HG02870 (cell line): Measurements from ENCODE around the gene HNRNPA1L2.
"Not testable (repeated sequence)": the region's sequence is repeated elsewhere in the genome, so short reads cannot be mapped to it uniquely, and the experiment has no call there.

Experiments used
- ATAC-seq: cut with Tn5 transposase; IDR thresholded peaks from one replicate; pipeline ENCODE4 v1.9.1; 2021; ENCODE audit warnings: mild to moderate bottlenecking, moderate library complexity; ENCODE audit not compliant: unreplicated experiment

Gene HNRNPA1L2

DNA sequence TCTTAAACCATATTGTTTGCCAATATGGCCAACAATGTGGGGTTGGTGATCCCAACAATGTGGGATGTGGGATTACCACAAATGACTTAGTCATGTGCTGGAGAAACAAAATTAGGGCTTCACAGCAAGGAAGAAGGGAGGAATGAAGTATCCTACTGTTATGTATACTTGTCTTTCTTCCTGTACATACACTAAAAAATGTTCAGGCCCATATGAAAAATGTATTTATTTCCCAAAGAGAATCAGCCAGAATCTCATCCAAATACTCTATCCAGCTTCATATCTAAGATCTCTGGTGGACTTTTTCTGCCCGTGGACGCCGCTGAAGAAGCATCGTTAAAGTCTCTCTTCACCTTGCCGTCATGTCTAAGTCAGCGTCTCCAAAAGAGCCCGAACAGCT is at the start of gene HNRNPA1L2:
TSS of gene HNRNPA1L2 (plus strand) at position 301 of the 400 bp plus-strand sequence. CDS start at position 363, 62 bp downstream.
- no peak for ATAC-seq

DNA sequence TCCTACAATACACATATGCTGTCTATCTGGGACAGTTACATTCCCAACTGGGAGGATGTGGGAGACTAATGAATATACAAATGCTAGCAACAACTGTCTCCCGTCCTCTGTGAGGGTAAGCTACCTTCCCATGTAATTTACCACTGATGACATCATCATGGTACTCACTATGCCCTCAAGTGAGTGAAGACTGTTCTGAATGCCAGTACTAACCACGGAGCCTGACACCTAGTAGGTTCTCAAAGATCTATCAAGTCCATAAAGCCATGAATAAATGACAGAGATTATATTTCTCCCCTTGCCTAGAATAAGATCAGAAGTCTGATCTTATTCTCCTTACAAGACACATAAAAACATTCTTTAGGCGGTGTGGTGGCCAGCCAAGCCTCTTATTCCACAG is 49.1 kb upstream of the HNRNPA1L2 start:
- not testable (repeated sequence) for ATAC-seq

DNA sequence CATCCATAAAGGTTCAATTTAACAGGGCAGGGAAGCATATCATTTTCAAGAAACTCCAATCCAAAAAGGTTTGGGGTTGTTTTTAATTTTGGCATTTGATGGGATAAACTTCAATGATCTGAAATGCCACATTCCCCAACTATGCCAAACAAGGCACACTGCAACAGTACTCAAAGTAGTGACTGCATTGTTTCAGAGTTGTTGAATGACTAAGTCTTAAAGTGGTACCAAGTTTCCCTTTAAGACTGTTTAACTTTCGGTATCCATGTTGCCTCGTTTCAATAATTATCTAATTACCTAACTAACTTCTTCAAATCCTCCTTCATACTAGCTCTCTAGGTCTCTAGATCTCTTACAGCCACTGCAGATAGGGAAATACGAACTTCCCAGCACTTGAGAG is 48.4 kb upstream of the HNRNPA1L2 start:
- ATAC-seq, result peak; percentile 65

DNA sequence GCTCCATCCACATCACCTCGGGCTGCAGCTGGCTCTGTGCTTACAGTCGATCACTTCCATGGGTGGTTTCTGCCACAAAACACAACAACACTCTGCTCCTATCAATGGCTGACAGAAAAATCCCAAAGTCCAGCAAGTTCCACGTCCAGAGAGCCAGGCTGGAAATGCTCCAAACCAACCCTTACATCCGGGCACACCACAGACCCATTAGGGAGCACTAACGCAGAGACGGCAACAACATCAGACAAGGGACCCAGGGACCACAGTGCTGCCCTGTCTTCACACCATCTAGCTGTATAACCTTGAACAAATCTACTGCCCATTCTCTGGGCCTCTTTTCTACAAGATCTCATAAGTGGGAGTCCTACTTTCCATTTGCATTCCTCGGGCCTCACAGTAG is 47.9 kb upstream of the HNRNPA1L2 start:
- ATAC-seq, result not testable (repeated sequence)

DNA sequence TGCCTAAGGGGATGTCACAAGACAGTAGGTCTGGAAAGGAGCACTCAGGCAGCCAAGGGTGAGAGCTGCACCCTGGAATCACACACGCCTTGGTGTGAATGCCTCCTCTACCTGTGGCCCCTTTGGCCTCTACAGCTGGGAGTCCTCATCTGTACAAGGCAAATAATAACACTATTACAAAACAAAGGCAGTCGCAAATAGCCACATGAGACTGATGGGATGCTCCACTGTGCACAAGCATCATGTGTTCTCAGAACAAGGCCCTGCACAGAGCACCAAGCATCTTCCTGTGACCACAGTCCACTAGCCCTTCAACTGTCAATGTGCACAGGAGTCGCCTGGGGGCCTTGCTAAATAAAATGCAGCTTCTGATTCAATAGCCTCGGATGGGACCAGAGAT is 44.6 kb upstream of the HNRNPA1L2 start:
- no peak for ATAC-seq

DNA sequence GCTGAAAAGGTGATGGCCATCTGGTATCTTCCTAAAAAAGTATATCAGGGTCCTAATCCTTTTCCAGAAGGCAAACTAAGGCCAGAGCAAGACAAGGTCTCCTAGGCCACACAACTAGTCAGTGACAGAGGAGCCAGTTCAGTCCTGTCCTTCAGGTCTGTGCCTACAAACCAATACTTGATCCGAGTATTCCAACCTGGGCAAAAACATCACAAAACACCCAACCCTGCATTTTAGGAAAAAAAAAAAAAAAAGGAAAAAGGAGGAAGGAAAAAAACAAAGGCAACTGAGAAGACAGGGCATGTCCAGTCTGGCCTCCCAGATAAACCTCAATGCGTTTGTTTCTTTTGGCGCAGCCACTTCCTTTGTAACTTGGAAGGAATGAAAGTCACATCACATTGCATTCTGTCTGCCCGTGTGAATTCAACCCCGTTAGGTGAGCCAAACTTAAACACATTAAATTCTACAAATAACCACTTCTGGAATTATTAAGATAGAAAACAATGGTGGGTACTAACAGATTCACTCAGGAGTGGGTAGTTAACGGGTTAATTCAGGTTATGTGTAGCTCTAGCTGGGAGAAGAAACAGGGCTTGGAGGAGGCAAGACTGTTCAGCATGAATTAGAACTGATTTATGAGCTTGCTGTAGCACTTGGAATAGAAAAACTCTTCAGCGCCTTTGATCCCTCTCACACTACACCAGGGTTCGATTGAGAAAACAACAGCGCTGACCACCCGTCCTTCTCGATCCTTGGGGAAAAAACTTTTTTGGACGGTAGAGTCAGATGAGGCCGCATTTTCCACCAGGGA is 43.0 kb upstream of the HNRNPA1L2 start:
- peak; percentile 23 for ATAC-seq

DNA sequence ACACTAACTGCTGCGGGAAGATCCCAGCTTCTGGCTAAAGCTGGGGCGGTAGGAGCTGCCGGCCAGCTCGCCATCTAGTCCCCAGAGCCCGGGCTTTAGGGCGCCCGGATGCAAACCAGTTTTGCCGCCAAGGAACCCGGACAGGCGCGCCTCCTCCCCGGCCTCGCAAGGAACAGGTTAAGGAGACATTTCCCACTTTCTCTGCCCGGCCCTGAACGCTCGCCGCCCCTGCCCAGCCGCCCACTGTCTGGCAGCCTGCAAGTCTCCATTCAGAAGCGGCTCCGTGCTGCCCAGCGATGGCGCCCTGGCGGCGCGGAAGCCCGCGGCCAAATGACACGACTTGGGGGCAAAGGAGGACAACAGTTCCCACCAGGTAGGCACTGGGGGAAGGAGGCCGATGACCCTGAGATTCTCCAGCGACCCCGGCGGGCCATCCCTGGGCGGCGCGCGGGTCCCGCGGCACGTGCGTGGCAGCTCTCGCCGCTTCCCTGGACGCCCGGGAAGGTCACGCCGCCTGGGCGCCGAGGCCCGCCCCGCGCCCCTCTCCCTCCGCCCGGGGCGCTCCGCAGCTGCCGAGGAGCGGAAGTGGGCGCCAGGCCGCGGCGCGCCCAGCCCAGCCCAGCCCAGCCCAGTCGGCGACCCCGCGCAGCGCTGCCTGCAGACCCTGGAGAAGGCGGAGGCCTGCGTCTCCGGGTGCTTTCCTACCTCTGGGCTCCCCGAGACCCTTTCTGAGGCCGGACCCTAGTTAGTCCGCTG is 42.2 kb upstream of the HNRNPA1L2 start:
- peak; percentile 65 for ATAC-seq

DNA sequence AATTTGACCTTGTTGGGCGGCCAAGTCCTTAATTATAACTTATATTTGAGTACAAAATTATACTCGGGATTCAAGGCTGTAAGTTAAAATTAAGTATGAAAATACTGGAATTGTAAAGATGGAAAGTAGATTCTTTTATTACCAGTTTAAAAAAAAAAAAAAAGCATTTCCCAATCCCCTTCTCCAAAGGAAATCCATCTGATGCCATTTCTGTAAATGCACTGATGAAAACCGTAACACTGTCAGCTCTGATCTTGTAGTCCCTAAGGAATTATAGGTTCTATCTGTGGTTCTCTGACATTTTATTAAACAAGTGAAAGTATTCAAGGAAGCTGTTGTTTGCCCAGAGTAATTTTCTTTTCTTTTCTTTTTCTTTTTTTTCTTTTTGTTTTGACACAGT is 41.6 kb upstream of the HNRNPA1L2 start:
- ATAC-seq, result no peak

DNA sequence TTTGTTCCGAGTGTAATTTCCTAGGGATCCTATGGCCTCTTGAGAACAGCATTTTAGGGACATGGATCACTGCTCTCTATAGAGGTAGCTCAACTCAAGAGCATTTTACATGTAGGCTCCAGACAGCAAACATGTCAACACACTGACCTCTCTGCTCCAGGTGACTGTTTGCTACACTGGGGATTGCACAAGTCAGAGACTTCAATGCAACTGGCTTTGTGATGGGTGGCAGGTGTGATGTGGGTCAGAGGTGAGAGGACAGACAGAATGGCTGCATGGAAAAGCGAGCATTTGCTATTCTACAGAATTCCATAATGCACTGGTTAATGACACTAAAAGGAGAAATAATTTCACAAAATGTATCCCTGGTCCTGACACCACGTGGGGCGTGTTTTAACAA is 38.9 kb upstream of the HNRNPA1L2 start:
- not testable (repeated sequence) for ATAC-seq

DNA sequence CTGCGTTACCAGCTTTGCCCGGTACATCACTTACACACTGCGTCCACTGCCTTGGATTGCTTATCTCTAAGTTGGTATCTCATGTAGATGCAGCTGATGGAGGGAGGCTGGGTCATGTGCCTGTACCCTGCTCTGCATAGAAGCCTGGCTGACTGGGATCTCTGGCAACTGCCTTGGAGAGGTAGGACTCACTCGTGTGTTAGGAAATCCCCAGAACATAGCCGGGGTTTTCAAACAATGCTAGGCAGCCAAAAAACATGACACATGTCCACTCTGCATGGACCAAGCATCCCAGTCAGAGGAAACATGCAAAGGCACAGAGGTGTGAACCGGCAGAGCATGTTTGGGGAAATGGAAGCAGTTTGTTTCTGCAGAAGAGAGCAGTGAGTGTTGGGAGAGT is 36.1 kb upstream of the HNRNPA1L2 start:
- not testable (repeated sequence) for ATAC-seq

DNA sequence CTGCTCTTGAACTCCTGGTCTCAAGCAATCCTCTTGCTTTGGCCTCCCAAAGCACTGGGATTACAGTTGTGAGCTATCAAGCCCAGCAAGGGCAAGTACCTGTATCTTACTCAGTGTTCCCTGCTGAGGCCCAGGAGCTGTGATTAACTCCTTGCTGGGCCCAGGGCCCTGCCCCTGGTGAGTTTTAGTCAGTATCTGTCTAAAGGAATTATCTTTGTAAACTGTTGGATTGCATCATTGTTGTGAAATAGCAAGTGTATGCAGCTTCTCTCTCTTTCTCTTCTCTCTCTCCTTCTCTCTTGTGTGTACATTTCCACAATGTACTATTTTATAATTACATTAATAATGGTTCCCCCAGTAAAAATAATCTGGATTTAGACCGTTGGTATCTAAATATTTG is 35.4 kb upstream of the HNRNPA1L2 start:
- ATAC-seq, result not testable (repeated sequence)

DNA sequence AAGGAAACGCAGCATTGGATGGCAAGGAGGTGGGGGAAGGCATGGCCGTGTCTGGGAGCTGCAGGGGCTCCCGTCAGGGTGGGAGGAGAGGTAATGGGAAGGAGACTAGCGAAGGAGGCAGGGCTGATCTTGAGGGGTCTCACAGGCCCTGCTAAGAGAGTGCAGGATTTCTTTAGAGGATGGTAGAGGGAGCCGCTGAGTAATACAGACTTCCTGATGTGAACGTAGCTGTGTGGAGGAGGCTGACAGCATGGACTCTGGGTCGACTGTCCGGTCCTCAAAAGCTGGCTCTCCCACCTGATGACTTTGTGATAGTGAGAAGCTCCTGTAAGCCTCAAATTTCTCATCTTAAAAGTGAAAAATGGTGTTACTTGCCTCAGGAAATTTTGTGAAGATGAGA is 34.0 kb upstream of the HNRNPA1L2 start:
- ATAC-seq, result not testable (repeated sequence)

DNA sequence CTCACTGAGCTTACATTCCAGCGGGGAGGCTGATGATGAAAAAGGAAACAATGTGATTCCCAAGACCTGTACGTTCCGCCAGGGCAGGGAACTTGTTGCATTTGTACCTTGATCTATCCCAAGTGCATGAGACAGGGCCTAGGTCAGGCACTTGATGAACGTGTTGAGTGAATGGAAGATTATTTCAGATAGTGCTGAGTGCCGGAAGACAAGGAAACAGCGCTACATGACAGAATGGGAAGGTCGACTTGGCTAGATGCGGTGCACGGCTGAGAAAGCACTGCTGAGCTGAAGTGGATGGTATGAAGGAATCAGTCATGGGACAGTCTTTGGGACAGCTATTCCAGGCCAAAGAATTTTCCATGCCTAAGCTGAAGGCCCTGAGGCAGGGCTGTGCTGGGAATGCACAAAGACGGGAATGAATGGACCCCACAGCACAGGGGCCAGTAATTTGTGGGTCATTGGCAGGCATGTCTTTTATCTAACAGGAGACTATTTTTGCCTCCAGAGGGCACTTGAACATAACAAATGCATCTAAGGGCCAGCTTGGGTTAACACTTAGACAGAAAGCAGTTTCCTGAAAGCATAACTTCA is 33.1 kb upstream of the HNRNPA1L2 start:
- ATAC-seq, result peak; percentile 60

DNA sequence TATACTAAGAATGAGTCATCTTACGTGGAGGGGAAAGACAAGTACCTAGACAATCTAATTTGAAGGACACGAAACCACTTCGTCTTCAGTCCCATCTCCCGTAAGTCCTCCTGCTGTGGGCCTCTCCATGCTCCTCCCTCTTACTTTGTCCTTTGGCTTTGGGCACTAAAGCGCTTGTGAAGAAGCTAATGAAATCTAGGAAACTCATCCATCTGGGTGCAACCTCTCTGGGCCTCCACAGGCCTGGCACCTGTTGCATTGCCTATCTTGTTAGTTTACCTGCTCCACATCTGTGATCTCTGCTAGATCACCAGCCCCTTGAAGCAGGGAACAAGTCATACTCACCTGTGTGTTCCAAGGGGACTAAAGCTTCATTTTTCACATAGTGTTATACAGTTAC is 32.1 kb upstream of the HNRNPA1L2 start:
- ATAC-seq, result not testable (repeated sequence)

DNA sequence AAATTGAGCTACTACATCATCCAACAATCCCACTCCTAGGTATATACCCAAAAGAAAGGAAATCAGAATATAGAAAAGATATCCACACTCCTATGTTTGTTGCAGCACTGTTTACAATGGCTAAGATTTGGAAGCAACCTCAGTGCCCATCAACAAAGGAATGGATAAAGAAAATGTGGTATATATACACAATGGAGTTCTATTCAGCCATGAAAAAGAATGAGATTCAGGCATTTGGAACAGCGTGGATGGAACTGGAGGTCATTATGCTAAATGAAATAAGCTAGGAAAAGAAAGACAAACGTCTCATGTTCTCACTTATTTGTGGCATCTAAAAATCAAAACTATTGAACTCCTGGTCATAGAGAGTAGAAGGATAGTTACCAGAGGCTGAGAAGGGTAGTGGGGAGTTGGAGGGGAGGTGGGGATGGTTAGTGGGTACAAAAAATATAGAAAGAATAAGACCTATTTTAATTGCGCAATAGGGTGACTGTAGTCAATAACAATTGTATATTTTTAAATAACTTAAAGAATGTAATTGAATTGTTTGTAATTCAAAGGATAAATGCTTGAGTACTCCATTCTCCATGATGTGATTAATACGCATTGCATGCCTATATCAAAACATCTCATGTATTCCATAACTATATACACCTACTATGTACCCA is 27.0 kb upstream of the HNRNPA1L2 start:
- no peak for ATAC-seq

DNA sequence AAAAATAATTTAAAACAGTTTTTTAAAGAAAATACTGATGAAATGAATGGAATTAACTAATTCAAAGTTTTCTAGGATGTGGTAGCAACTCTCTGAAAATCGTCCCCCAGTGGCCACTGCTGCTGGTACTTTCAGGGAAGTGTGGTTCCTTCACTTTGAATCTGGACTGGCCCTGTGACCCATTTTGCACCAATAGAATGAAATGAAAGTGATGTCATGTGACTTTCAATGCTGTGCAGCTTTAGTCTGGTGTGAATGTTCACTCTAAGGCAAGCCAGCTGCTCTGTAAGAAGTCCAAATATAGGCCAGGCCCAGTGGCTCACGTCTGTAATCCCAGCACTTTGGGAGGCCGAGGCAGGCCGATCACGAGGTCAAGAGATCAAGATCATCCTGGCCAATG is 26.4 kb upstream of the HNRNPA1L2 start:
- no peak for ATAC-seq

DNA sequence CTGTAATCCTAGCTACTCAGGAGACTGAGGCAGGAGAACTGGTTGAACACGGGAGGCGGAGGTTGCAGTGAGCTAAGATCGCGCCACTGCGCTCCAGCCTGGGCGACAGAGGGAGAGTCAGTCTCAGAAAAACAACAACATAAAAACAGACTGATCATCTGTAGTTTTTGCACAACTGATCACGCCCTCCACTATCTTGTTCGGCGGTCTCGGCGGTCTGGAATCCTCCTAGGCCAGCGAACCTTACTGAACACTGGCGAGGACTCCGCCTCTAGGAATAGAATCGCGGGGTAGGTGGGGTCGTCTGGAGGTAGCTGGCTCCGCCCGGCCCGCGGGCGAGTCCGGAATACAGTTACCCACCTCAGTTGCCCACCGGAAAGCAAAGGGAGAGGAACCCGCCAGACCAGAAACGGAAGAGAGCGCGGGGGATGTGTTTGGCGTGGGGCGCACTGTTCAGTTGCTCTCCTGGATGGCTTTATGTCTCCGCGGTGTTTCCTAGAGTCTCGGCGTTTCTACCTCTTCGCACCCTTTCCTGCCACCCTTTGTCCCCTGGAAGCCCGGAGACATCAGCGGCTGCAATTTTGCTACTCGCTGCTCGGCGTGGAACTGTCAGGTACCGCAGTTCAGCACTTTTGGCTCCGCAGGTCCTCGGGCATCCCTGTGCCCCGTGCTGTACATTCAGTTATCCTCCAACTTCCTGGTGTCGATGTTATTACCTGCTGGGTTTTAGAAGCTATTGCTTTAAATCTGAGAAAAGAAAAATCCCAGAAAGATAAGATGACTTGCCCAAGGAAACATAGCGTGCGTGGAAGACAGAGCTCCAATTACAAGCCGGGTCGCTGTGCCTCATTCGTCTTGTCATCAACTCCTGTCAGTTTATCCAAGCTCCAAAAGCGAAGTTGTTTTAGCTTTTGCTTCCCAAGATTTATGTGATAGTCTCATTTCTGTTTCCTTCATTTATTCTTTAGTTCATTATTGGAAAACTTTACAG is 24.9 kb upstream of the HNRNPA1L2 start:
- peak; percentile 94 for ATAC-seq

DNA sequence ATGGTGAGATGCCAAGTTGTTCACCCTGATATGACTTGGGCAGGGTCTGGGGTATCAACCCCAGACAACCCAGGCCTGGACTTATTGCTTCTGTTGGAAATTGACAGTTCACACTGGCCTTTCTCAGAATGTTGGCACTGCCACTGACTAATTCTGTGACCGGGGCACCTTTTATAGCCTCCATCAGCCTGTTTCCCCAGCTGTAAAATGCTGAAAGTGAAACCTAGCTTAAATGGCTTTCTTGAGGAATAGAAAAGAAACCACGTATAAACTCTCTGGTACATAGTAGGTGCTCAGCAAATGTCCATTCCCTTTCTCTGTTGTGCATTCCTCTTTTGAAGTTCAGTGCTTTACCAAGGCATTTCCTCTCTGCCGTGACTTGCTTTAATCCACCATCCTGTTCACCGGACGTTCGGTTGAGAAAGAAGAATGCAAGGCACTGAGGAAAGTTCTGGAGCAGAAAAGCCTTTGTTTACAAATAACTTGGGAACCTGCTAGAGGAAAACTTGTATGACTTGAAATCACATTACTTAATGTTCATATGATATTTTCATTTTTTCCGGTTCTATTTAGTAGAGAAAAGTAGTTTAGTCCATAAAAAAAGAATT is 11.0 kb upstream of the HNRNPA1L2 start:
- ATAC-seq, result not testable (repeated sequence)

DNA sequence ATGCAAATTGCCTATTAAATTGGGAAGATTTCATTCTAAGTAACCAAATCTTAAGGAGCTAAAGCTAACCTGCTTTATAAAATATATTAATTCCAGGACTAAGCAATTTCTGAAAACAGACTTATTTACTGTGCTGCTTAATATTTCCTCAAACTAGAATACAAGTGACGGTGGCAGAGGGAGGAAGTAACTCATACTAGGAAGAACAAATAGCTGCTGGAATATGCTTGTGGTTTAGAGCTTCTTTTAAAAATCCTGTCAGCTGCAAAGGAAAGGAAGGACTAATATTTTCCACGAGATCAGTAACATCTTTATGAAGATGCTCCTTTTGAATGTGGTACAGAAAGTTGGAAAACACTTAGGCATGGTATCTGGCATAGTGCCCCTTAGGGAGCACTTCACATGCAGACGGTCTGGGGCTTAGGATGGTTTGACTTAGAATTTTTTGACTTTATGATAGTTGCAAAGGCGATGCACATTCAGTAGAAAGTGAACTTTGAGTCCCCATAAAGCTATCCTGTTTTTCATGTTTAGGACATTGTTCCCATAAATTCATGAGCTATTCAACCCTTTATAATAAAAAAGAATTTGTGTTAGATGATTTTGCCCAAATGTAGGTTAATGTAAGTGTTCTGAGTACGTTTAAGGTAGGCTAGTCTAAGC is 3.4 kb upstream of the HNRNPA1L2 start:
- no peak for ATAC-seq
